HG03378 (cell line): Measurements from ENCODE around the gene ACOT12.

Experiments used
- ATAC-seq: cut with Tn5 transposase; IDR thresholded peaks from one replicate; pipeline ENCODE4 v1.9.1; 2021; ENCODE audit warnings: mild to moderate bottlenecking, moderate library complexity; ENCODE audit not compliant: unreplicated experiment

ACOT12 gene

DNA sequence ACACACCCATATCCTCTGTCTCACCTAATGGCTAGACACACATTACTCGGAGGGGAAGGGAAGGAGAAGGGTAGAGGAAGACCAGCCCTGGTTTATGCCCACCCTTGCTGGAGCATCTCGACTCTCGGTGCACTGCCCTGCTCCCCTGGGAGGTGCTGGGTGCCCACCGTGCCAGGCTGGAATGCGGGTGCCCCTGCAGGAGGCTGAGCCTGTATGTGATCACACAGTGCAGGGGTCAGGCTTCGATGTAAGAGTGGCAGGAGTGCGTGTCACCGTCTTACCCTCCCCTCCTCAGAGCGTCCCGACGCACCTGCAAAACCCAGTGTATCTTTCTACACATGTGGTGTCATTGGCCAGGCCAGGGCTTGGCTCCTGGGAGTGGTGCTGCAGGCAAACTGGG, 7.3 kb upstream of the ACOT12 start:
- ATAC-seq: no peak

DNA sequence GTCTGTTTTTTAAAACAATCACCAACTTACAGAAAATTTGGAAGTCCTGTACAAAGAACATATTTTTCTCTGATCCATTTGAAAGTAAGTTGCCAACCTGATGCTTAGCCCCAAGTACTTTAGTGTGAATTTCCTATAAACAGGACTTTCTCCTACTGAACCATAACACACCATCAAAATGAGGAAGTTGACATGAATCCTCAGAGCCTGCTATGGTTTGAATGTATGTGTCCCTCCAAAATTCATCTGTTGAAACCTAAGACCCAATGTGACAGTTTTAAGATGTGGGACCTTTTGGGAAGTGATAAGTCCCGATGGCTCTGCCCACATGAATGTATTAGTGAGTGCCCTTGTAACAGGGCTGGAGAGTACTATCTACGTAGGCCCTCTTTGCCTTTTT, 6.4 kb upstream of the ACOT12 start:
- ATAC-seq: no peak

DNA sequence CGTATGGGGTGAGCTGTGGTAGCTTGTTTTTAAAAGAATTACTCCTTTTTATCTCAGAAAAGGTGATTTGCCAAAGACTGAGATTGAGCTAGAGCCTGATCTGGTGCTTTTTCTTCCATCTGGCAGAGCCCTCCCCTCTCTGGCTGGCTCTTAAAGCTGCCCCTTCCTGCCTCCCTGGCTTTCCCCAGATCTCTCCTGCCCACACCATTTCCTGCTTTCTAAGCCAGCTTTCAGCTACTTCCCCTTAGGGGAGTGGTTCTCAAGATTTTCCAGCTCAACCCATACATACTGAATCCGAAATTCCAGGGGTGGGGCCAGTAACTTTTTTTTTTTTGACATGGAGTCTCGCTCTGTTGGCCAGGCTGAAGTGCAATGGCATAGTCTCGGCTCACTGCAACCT, 4.8 kb upstream of the ACOT12 start:
- no peak for ATAC-seq

DNA sequence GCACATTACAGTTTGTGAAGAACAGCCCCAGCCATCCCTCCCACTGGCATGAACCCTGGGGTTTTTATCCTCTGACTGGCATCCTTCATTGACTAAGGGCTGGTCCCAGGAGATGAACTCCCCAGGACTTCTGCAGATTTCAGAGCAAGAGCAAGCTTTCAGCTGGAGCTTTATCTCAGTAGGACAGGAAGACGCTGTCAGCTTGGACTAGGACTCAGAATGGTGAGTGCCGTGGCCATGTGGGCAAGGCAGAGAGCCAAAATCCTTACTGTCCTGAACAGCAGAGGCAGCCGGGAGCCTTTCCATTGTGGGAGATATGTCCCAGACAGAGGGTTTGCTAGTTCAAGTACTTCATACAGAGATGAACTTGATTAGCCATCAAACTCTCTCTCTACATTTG, 3.2 kb upstream of the ACOT12 start:
- no peak for ATAC-seq

DNA sequence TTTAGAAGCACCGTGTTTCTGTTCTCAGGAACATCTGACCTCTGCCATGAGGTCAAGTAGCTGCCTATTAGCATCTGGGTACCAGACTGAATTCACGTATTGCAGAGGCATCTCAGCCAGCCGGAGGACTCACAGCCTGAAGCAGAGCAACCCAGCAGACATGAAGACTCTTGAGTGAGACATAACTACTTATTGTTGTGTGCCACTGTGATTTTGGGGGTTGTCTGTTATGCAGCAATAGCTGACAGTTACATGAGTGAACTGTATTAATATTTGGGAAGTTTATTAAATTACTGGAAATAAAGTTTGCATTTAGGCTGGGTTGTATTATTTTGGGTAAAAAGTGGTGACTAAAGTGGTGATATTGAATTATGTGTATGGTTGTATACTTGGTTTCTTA, 1.3 kb upstream of the ACOT12 start:
- ATAC-seq: no peak

DNA sequence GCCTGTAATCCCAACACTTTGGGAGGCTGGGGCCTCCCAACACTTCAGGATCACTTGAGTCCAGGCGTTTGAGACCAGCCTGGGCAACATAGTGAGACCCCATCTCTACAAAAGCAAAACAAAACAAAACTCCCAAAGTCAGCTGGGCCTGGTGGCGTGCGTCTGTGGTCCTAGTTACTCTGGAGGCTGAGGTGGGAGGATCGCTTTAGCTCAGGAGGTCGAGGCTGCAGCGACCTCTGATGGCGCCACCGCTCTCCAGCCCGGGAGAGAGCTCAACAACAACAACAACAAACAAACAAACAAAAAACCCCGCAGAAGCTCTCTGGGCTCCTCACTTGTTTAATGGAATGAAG, 528 bp downstream of the ACOT12 start:
- no peak for ATAC-seq

DNA sequence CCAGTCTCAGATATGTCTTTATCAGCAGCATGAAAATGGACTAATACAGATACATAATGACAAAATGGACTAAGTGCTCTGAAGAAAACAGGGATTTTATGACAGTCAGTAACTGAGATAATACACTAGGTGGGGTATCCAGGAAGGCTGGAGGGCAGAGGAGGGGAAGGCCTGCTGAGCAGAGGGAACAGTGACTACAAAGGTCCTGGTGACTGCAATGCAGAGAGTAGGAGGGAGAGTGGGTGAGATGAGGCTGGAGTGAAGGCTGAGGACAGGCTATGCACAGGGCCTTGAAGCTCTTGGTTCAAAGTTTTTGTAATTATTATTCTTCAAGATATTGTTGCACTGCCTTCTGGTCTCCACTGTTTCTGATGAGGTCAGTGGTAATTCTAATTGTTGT, 4.9 kb downstream of the ACOT12 start:
- no peak for ATAC-seq

DNA sequence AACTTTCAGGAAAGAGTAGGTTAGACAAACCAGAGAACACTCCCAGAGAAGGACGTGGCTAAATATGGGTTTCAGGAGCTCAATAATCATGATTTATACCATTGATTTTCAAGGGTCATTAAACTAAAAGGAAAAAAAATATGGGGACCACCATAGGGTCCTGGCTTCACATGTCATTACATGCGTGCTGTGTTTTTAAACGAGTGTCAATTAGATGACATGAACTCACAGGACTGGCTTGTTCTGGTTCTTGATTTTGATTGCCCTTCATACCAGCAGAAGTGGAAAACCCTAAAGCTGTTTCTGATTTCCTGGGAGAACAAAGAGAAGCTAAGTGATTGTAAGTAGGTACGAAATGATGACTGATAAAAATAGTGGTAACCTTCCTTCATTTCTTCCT, 5.8 kb downstream of the ACOT12 start:
- no peak for ATAC-seq

DNA sequence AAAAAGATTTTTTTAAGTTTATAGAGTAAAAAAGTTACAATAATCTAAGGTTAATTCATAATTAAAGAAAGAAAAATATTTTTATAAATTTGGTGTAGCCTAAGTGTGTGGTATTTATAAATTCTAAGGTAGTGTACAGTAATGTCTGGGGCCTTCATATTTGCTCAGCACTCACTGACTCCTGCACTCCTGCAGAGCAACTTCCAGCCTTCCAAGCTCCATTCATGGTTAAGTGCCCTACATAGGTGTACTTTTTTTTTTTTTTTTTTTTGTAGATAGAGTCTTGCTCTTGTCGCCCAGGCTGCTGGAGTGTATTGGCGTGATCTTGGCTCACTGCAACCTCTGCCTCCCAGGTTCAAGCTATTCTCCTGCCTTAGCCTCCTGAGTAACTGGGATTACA, 10.1 kb downstream of the ACOT12 start:
- no peak for ATAC-seq

DNA sequence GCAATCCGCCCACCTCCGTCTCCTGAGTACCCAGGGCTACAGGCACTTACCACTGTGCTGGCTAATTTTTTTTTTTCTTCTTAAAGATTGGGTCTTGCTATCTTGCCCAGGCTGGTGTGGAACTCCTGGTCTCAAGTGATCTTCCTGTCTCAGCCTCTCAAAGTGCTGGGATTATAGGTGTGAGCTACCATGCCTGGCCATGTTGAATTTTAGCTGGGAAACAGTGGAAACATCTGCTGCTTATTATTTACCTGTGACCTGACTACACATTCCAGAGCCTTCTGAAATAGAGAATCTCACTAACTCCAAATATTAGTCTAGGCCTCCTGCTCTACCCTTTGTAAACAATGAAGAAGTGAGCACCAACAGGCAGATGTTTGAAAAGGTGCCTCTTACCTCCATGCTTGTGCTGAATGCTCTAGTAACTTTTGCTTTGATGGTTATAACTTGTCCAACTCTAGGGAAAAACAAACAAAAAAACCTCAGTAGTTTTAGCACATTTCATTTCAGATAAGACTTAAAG, 22.5 kb downstream of the ACOT12 start:
- ATAC-seq: no peak

DNA sequence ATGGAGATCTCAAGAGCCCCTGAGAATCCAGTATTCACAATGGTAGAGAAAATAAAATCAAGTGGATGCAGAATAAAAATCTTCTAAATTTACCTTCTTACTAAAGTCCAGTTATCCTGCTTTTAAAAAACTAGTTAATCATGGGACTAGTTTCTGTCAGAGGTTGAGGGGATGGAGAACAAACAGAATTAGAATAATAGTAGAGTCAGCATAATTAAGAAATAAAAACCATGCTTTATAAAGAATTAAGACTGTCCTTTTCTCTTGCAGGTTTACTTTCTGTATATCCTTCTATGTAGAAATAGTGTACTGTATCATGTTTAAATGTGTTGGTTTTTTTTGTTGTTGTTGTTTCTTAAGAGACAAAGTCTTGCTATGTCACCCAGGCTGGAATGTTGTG, 23.0 kb downstream of the ACOT12 start:
- no peak for ATAC-seq

DNA sequence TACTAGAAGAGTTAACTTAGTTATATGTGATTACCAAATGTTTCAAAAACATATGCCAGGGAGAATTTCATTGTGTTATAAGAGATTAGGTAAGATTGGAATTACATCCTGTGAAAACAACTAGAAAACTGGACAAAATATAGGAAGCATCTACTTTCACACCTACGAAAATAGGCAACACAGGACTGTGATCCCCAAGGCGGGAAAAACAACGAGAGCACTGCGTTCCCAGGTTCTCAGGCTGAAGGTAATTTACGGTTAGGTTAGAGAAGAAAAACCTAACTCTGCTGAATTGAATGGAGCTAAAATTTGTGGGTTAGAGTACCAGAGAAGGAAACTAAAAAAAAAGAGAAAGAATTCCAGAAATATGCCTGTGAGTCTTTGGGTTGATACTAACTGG, 28.4 kb downstream of the ACOT12 start:
- ATAC-seq: no peak

DNA sequence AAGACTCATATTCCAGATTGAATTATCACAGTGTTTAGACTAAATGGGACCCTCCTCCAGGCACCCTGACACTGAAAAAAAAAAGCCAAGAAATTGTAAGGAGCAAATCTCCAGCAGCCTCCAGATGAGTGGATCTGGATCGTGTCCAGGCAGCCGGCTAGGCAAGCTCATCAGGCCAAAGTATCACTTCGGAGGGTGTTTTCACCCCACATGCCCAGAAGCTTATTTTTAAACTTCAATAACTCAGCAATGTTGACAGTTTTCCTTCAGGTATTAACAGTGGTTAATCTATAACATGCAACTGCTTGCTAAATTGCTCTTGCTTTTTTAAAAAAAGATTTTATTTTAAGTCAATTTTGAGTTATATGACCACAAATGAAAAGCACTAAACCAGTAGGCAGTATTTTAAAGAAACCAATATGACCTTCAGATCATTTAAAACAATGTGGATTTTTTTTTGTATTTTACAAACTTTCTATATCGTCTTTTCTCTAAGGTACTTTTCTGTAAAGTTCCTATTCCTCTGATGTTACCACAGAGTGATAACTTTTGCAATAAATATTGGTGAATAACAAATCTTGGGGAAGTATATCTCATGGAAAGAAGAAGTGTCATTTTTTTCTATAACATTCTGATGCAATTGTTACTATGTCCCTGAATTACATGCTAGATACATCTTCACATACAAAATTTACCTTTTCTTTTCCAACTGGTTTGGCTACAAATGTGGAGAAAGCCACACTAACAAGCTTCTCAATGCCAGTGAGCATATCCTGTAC, 30.7 kb downstream of the ACOT12 start:
- no peak for ATAC-seq

DNA sequence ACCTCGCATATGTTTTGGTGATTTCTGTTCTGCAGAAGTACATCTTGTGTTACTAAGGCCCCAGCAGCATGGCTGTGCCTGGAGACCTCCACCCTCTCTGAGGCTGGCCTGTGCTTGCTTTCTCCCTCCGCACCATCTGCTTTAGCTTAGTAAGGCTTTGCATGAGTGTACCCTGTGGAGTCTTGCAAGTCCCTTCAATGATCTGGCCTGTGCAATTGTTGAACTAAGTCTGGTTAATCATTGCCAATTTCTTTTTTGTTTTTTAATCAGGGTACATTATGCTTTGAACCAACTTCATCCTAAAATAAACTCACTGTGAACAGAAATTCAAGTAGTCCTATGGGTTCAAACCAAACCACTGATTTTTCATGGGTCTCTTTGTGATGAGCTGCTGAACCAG, 32.3 kb downstream of the ACOT12 start:
- ATAC-seq: no peak

DNA sequence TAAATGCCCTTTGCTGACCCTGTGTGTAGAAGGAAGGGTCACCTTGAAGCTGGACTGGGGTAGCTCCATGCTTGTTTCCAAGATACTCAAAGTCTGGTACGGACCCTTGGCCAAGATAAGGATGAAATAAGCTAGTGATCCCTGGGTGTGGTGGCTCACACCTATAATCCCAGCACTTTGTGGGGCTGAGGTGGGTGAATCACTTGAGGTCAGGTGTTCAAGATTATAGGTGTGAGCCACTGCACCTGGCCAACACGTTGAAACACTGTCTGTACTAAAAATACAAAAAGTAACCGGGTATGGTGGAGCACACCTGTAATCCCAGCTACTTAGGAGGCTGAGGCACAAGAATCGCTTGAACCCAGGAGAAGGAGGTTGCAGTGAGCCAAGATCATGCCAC, 33.3 kb downstream of the ACOT12 start:
- no peak for ATAC-seq

DNA sequence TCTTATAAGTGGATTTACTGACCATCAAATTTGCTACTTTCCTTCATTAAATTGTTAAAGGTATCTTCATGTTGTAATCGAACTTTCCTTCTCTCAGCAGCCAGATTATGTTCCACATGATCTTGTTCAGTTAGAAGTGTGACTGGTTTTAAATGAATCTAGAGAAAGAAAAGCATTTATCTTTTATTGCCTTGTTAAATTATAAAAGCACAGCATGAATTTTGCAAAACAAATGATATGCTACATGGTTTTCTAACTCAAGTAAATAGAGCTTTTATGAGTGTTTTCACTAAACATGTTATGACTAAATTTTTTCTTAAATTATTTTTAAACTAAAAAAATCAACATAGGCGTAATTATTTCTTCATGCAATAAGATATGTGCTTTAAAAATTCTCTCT, 34.1 kb downstream of the ACOT12 start:
- ATAC-seq: no peak

DNA sequence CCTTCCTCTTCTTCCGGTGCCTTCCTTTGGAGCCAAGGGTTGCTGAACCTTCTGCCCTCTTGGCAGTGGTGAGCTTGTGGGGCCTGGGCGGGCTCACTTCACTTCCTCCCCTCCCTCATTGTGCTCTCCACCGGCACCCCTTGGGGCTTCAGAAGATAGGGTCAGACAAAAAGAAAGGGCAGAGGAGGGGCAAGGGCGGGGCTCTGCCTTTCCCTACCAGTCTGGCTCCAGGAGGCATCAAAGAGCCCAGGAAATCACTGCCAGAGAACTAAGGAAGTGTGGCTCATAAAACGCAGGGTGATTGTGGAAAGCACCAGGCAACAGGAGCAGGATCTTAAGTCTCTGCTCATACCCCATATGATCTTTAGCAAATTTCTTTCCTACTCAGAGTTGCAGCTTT, 34.8 kb downstream of the ACOT12 start:
- ATAC-seq: no peak

DNA sequence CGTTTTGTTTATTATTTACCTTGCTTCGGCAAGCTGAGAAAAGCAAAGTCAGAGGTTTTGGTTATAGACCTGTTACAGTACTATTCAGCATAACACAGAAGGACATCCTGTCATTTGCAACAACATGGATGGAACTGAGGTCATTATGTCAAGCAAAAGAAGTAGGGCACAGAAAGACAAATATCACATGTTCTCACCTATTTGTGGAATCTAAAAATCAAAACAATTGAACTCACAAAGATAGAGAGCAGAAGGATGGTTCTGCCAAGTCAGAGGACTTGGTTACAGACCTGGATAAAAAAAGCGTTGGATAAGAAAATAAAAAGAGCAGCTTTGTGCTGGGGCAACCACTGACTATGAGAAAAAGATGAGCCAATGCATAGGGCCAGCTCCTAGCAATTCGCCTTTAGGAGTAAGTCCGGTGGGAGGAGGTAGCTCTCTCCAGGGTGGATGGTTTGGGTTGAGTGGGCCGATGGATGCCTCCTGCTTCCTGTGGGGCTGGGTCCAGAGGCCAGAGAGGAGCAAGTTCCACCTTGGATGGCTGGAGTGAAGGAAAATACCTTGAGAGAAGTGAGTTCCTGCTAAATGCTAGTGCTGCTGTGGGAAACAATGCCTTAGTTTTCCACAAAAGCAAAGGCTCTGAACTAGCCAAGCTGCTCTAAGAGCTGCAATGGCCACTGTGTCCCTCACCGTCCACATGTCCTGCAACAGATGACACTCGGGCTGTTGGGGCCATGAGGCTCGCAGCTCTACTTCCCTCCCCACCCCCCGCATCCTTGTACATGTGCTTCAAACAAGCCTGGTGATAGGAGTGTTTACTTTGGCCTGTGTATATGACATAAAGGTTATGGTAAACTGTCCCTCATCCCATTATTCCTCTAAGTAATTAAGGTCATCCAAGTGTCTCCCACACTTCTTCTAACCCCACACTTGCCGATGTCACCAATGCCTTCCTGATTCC, 38.4 kb downstream of the ACOT12 start:
- ATAC-seq: no peak

DNA sequence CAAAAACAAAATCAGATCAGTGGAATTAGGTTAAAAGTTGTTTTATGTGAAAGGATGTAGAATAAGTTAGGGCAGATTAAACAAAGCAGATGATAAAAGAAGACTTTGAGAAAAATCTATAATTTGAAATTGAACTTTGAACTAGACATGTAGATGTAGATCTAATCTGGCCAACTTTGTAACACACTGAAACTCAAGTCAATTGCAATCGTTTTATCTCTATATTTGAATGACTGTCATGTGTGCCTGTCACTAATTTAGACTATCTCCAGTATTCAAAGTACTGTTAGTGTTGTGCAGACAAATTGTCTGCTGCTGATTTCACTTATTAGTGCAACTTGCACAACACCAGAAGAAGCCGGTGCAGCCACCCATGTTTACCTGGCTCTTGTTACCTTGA, 39.8 kb downstream of the ACOT12 start:
- no peak for ATAC-seq

DNA sequence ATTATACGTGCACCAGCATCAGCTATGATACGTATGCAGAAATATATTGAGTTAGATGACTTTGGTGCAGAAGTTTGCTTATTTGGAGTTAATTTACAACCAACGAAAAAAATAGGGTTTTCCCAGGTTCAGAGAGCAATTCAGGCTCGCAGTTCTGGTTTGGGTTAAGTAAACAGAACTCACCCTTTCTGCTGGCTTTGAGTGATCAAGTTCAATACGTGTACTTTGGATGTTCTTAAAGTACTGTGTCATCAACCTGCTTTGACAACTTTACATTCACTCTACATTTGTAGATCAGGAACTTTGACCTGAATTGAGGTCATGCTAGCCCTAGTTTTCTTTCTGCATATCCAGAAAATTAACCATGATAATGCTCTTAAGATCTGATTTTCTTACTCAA, 40.7 kb downstream of the ACOT12 start:
- ATAC-seq: no peak

DNA sequence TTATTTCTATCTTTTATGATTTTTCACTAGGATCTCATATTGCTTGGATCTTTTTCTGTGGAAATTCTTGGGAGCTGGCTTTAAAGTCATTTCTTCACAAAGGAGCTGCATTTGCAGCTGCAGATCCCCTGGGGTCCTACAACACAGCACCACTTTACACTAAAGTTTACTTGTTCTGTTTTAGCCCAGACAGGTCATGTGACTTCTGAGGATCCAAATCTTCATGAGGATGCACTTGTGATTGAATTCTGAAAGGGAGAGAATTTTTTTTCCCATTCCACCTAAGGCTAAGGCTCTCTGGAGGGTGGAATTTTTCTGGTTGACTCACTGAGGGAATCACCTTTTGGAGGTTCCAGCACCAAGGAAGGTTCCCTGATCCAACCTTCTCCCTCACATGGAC, 43.4 kb downstream of the ACOT12 start:
- ATAC-seq: no peak

DNA sequence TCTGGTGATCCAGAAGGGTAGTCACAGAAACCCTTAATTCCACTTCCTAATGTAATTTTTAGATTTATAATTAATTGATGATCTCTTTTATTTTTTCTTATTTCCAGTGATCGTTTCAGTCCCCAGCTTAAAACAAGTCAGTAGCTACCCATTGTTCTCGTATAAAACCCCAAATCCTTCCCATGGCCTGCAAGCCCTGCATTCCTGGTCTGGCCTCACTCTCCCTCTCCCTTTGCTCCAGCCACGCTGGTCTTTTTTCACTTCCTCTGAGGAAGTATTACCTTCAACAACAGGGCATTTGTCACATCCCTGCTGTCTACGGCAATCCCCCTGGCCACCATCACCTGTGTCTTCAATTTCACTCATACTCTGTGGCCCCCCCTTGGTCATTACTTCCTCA, 44.8 kb downstream of the ACOT12 start:
- no peak for ATAC-seq
